ENCODE data around the gene IRS4. TPM values are rescaled to one million over a fixed set of nuclear protein-coding genes. Genes with fewer than 3 reads are reported as not detected.

The IRS4 gene
- polyA plus RNA-seq, 1 experiment, result 0.02 TPM

DNA sequence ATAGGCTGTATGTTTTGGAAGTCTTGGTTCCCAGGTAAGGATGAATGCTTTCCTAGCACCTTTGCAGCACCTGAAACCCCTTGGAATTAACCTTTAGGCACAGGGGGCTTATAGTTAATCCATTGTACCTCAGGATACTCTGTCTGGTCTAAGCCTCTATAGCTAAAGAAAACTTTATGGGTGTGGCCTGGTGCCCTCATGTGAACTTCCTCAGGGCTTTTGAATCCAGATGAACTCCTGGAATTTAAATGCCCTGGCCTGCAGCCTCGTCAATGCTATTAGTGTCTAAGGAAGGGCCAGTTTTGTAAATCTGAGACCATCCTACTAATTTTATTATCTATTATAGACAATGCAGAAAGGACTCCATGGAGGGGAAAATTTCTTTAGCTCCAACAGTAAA lies 33.8 kb downstream of the IRS4 start:
- no peaks in the 10 kb centered on the region for H3K27me3 ChIP-seq (ENCODE audit: control insufficient read depth, insufficient read depth, low read length)
- H3K4me3 ChIP-seq (ENCODE audit: low read depth, low read length), result no peak overlapping the region
- ChIA-PET POLR2A (no interaction called here), CTCF (no interaction called here)
- H3K27ac ChIP-seq (ENCODE audit: low read depth, low read length), result no peak overlapping the region
- DNase-seq (ENCODE audit: low read depth, low spot score), result no peak
- no peak for TF ChIP-seq CTCF (IDR thresholded peaks at IDR 0.05; ENCODE audit: low read depth, low read length)
- no peaks in the 10 kb centered on the region for H3K9me3 ChIP-seq (ENCODE audit: control insufficient read depth, insufficient read depth, low read length)

DNA sequence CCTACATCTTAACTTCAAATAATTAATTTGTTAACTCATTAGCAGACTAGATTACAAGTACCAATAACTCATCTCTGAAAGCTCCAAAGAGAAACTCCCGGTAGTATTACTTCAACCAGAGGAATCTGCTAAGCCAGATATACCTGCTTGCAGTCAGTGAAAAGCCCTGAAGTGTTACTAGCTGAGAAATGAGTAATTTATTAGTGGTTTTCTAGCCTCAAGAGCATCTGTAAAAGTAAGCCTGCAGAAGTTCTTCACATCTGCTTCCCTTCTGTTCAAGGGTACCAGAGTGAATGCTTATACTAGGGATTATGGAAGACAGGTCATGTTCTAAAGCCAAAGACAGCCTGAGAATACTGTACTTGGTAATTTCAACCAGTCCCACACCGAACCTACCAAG lies 34.7 kb downstream of the IRS4 start:
- no peak for DNase-seq (ENCODE audit: low read depth, low spot score)
- Histone ChIP-seq H3K9me3 (ENCODE audit: control insufficient read depth, insufficient read depth, low read length) (no peaks in the 10 kb centered on the region), H3K27me3 (ENCODE audit: control insufficient read depth, insufficient read depth, low read length) (no peaks in the 10 kb centered on the region), H3K4me3 (ENCODE audit: low read depth, low read length) (no peak overlapping the region), H3K27ac (ENCODE audit: low read depth, low read length) (no peak overlapping the region)
- ChIA-PET POLR2A (no interaction called here), CTCF (no interaction called here)
- TF ChIP-seq CTCF (IDR thresholded peaks at IDR 0.05; ENCODE audit: low read depth, low read length), result no peak

GRCh38 chrX:108699368-108699767 lies 37.0 kb downstream of the IRS4 start:
- no peak for DNase-seq (ENCODE audit: low read depth, low spot score)
- Histone ChIP-seq H3K9me3 (ENCODE audit: control insufficient read depth, insufficient read depth, low read length) (no peaks in the 10 kb centered on the region), H3K4me3 (ENCODE audit: low read depth, low read length) (no peak overlapping the region), H3K27me3 (ENCODE audit: control insufficient read depth, insufficient read depth, low read length) (no peaks in the 10 kb centered on the region), H3K27ac (ENCODE audit: low read depth, low read length) (no peak overlapping the region)
- no peak; the same call in 1 of the 2 replicates for TF ChIP-seq CTCF (IDR thresholded peaks at IDR 0.05; ENCODE audit: low read depth, low read length)
- CTCF ChIA-PET, result interaction anchor here (1.6 to 2.4 kb wide), 3 partner anchors 13 to 776 kb away, joined by 3 to 15 read pairs (median 5); no protein-coding TSS in a partner anchor
- POLR2A ChIA-PET, result no interaction called here

- POLR2A ChIA-PET, result no interaction called here
- CTCF ChIA-PET, result interaction anchor here (1.1 kb wide), 1 partner anchor 688 kb away, joined by 3 read pairs; no protein-coding TSS in a partner anchor
- no peak for DNase-seq (ENCODE audit: low read depth, low spot score)
Measured at GRCh38 chrX:108696690-108697089, 39.7 kb downstream of the IRS4 start.

More at GRCh38 chrX:108696690-108697089, 39.7 kb downstream of the IRS4 start:
- Histone ChIP-seq H3K27ac (ENCODE audit: low read depth, low read length) (no peak overlapping the region), H3K9me3 (ENCODE audit: control insufficient read depth, insufficient read depth, low read length) (no peaks in the 10 kb centered on the region), H3K27me3 (ENCODE audit: control insufficient read depth, insufficient read depth, low read length) (no peaks in the 10 kb centered on the region), H3K4me3 (ENCODE audit: low read depth, low read length) (no peak overlapping the region)
- no peak for TF ChIP-seq CTCF (IDR thresholded peaks at IDR 0.05; ENCODE audit: low read depth, low read length)

All from AG04450 (cell line).